Measurements from ENCODE around the gene SERPING1. TPM values are rescaled to one million over a fixed set of nuclear protein-coding genes. Genes with fewer than 3 reads are reported as not detected.

The SERPING1 gene
- total RNA-seq, 1 donor from 2014 or later, result 490 TPM

- ATAC-seq (peak; percentile 96), DNase-seq (peak; percentile 88)
- H3K27ac ChIP-seq, result peak overlapping the region; percentile 91
- H3K4me1 ChIP-seq, result peaks cover 8% of the 10 kb centered on the region
- H3K4me3 ChIP-seq, result peak overlapping the region; percentile 60
- no peaks in the 10 kb centered on the region for H3K9me3 ChIP-seq
- no peaks in the 10 kb centered on the region for H3K27me3 ChIP-seq
- TF ChIP-seq CTCF (IDR thresholded peaks at IDR 0.05), result no peak
- peaks cover 12% of the 10 kb centered on the region for H3K36me3 ChIP-seq
- intact Hi-C loops (cut with DNase I), result no loop called here
Observed at GRCh38 chr11:57597916-57598830, 688 bp downstream of the SERPING1 start.

GRCh38 chr11:57598831-57599155, 1.3 kb downstream of the SERPING1 start:
- ATAC-seq (no peak), DNase-seq (no peak)
- Histone ChIP-seq H3K27ac (peak overlapping the region; percentile 91), H3K36me3 (peaks cover 14% of the 10 kb centered on the region), H3K27me3 (no peaks in the 10 kb centered on the region), H3K4me3 (peak overlapping the region; percentile 60), H3K4me1 (peaks cover 8% of the 10 kb centered on the region), H3K9me3 (no peaks in the 10 kb centered on the region)
- no peak for TF ChIP-seq CTCF (IDR thresholded peaks at IDR 0.05)
- intact Hi-C loops (cut with DNase I), result no loop called here

- Histone ChIP-seq H3K4me1 (peaks cover 8% of the 10 kb centered on the region), H3K27ac (peak overlapping the region; percentile 91), H3K36me3 (peaks cover 14% of the 10 kb centered on the region), H3K27me3 (no peaks in the 10 kb centered on the region), H3K9me3 (no peaks in the 10 kb centered on the region), H3K4me3 (peak overlapping the region; percentile 60)
- TF ChIP-seq CTCF (IDR thresholded peaks at IDR 0.05), result no peak
- ATAC-seq, result no peak
- DNase-seq, result no peak
- intact Hi-C loops (cut with DNase I), result no loop called here
Observed at GRCh38 chr11:57599381-57599780, 1.9 kb downstream of the SERPING1 start.

GRCh38 chr11:57601297-57601696, 3.8 kb downstream of the SERPING1 start:
- Histone ChIP-seq H3K9me3 (no peaks in the 10 kb centered on the region), H3K36me3 (peaks cover 27% of the 10 kb centered on the region), H3K27ac (no peak overlapping the region), H3K4me3 (no peak overlapping the region), H3K27me3 (no peaks in the 10 kb centered on the region), H3K4me1 (peaks cover 8% of the 10 kb centered on the region)
- no peak for DNase-seq
- no peak for TF ChIP-seq CTCF (IDR thresholded peaks at IDR 0.05)
- ATAC-seq, result no peak
- intact Hi-C loops (cut with DNase I), result no loop called here

- Histone ChIP-seq H3K4me3 (no peak overlapping the region), H3K4me1 (no peaks in the 10 kb centered on the region), H3K27me3 (no peaks in the 10 kb centered on the region), H3K36me3 (peaks cover 48% of the 10 kb centered on the region), H3K9me3 (no peaks in the 10 kb centered on the region), H3K27ac (no peak overlapping the region)
- intact Hi-C loops (cut with DNase I), result no loop called here
- no peak for TF ChIP-seq CTCF (IDR thresholded peaks at IDR 0.05)
- DNase-seq (no peak), ATAC-seq (no peak)
Observed at GRCh38 chr11:57604296-57605027, 7.0 kb downstream of the SERPING1 start.
